ENCODE measurements around the gene ANK3.
A peak's percentile ranks its signal among the peaks of the same experiment; 100 is the strongest.

Gene ANK3

GRCh38 chr10:60413306-60414012, 23.8 kb upstream of the ANK3 start:
- no peak for DNase-seq

GRCh38 chr10:60410970-60411369, 21.3 kb upstream of the ANK3 start:
- DNase-seq, result peak; percentile 37

- no peak for DNase-seq
Observed at GRCh38 chr10:60409202-60409601, 19.5 kb upstream of the ANK3 start.

GRCh38 chr10:60406182-60406581, 16.5 kb upstream of the ANK3 start:
- no peak for DNase-seq

- no peak for DNase-seq
Observed at GRCh38 chr10:60405172-60405571, 15.5 kb upstream of the ANK3 start.

- no peak for DNase-seq
Observed at GRCh38 chr10:60403168-60403873, 13.6 kb upstream of the ANK3 start.

GRCh38 chr10:60400366-60400765, 10.7 kb upstream of the ANK3 start:
- DNase-seq, result no peak

GRCh38 chr10:60399328-60399727, 9.7 kb upstream of the ANK3 start:
- DNase-seq, result no peak

GRCh38 chr10:60397792-60398191, 8.1 kb upstream of the ANK3 start:
- DNase-seq, result no peak

GRCh38 chr10:60396766-60397165, 7.1 kb upstream of the ANK3 start:
- no peak for DNase-seq

- DNase-seq, result no peak
Observed at GRCh38 chr10:60395711-60396110, 6.0 kb upstream of the ANK3 start.

- DNase-seq, result peak; percentile 54
Observed at GRCh38 chr10:60394446-60394845, 4.8 kb upstream of the ANK3 start.

- DNase-seq, result no peak
Observed at GRCh38 chr10:60390224-60390626, 550 bp upstream of the ANK3 start.

- DNase-seq, result no peak
Observed at GRCh38 chr10:60388709-60389301, 870 bp downstream of the ANK3 start.

GRCh38 chr10:60388116-60388625, 1.5 kb downstream of the ANK3 start:
- DNase-seq, result no peak

GRCh38 chr10:60387531-60387930, 2.1 kb downstream of the ANK3 start:
- DNase-seq, result no peak

GRCh38 chr10:60385399-60385738, 4.3 kb downstream of the ANK3 start:
- DNase-seq, result no peak

- no peak for DNase-seq
Observed at GRCh38 chr10:60384708-60385398, 4.8 kb downstream of the ANK3 start.

- DNase-seq, result no peak
Observed at GRCh38 chr10:60384011-60384410, 5.7 kb downstream of the ANK3 start.

- no peak for DNase-seq
Observed at GRCh38 chr10:60382946-60383681, 6.6 kb downstream of the ANK3 start.

GRCh38 chr10:60380781-60381180, 8.9 kb downstream of the ANK3 start:
- no peak for DNase-seq

GRCh38 chr10:60377955-60378354, 11.7 kb downstream of the ANK3 start:
- peak; percentile 29 for DNase-seq

GRCh38 chr10:60377042-60377352, 12.7 kb downstream of the ANK3 start:
- DNase-seq, result no peak
